Peyer's patch (tissue), 4 donors: ENCODE measurements around the gene MTMR2. TPM values are rescaled to one million over a fixed set of nuclear protein-coding genes. Genes with fewer than 3 reads are reported as not detected.

Experiments used
- DNase-seq, 3 donors: peaks; one replicate each; pipeline ENCODE4 v3.0.0-alpha.2; 2017 to 2019
- H3K27ac ChIP-seq, 4 donors: fragments of 200-600 bp; sonication (generic); one replicate each; pipeline ENCODE4 v1.5.1; 2016 to 2019
- H3K27me3 ChIP-seq, 2 donors: fragments of 200-600 bp; sonication (generic); one replicate each; pipeline ENCODE4 v1.5.1; 2019
- H3K36me3 ChIP-seq, 3 donors: fragments of 200-600 bp; sonication (generic); one replicate each; pipeline ENCODE4 v1.5.1; 2016 to 2019
- H3K4me1 ChIP-seq, 4 donors: fragments of 200-600 bp; sonication (generic); one replicate each; pipeline ENCODE4 v1.5.1; 2016 to 2019
- H3K4me3 ChIP-seq, 4 donors: fragments of 200-600 bp; sonication (generic); 1 replicate in 3 of 4; 2 replicates in 1 of 4; pipeline ENCODE4 v1.5.1; 2016 to 2019; ENCODE audit warnings: mild to moderate bottlenecking in 1 of 4
- H3K9me3 ChIP-seq, 4 donors: fragments of 200-600 bp; sonication (generic); one replicate each; pipeline ENCODE4 v1.5.1; 2016 to 2019; ENCODE audit warnings: mild to moderate bottlenecking in 1 of 4
- POLR2A ChIP-seq, 2 donors: fragments of 450-650 bp; IDR thresholded peaks; one replicate each; pipeline ENCODE4 v1.5.1; 2017; ENCODE audit warnings: antibody characterized with exemption in 2 of 2, mild to moderate bottlenecking in 2 of 2, moderate library complexity in 2 of 2
- total RNA-seq, 4 donors: library from RNA; depleted of rRNA; stranded (reverse); fragments of >200 nt; gene quantifications; one replicate each; pipeline ENCODE4 v1.1.0, GENCODE V29; 2016
- TF ChIP-seq, protein P1 (sequence below), 6 experiments: fragments of 450-650 bp in 4 of 6; fragments of 200-600 bp in 2 of 6; sonication (generic) in 1 of 6; IDR thresholded peaks; one replicate each; pipeline ENCODE4 v1.5.1; 2017 to 2019; ENCODE audit warnings: antibody characterized with exemption in 6 of 6, mild to moderate bottlenecking in 3 of 6, moderate library complexity in 1 of 6

The MTMR2 gene
- total RNA-seq, 4 donors from 2014 or later, result 7.9 to 17.3 (median 11.1) TPM

DNA sequence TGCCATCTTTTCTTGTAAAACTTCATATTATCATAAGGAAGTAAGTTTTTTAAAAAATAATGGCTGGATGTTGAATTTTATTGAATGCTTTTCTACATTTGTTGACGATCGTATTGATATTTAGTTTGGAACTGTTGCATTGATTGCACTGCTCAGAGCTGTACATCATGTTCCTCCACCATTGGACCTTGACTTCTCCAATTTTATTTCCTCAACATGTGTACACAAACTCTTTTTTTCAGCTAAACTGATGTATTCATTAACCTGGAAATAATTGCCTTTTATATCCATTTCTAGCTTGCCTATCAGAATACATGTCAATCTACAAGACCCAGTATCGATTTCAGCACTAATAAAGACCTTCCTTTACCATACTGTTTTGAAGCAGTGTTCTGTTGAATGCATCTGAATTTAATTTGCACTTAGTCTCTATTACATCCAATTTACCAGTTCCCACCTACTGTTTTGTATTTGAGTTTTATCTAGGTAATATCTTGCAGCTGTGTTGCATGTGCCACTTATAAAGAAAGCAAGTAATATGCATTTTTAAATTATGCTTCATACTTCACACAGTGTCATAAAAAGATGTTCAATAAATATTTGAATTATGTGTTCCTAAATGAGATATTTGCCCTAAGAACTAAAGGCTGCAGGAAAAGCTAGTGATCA is 128.1 kb downstream of the MTMR2 start:
- Histone ChIP-seq H3K27me3 (no peaks in the 10 kb centered on the region), H3K27ac (peak overlapping the region in 1 of 4 donors; percentile 44), H3K36me3 (peaks cover 0 to 16% (median 0%) of the 10 kb centered on the region in 3 donors), H3K4me3 (peak overlapping the region in 1 of 4 donors; percentile 17), H3K9me3 (no peaks in the 10 kb centered on the region), H3K4me1 (peaks cover 0 to 29% (median 2%) of the 10 kb centered on the region in 4 donors)
- no peak for DNase-seq
- TF ChIP-seq POLR2A (IDR thresholded peaks at IDR 0.05), result no peak
- TF ChIP-seq, protein P1, sequence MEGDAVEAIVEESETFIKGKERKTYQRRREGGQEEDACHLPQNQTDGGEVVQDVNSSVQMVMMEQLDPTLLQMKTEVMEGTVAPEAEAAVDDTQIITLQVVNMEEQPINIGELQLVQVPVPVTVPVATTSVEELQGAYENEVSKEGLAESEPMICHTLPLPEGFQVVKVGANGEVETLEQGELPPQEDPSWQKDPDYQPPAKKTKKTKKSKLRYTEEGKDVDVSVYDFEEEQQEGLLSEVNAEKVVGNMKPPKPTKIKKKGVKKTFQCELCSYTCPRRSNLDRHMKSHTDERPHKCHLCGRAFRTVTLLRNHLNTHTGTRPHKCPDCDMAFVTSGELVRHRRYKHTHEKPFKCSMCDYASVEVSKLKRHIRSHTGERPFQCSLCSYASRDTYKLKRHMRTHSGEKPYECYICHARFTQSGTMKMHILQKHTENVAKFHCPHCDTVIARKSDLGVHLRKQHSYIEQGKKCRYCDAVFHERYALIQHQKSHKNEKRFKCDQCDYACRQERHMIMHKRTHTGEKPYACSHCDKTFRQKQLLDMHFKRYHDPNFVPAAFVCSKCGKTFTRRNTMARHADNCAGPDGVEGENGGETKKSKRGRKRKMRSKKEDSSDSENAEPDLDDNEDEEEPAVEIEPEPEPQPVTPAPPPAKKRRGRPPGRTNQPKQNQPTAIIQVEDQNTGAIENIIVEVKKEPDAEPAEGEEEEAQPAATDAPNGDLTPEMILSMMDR (IDR thresholded peaks at IDR 0.05), result no peak

DNA sequence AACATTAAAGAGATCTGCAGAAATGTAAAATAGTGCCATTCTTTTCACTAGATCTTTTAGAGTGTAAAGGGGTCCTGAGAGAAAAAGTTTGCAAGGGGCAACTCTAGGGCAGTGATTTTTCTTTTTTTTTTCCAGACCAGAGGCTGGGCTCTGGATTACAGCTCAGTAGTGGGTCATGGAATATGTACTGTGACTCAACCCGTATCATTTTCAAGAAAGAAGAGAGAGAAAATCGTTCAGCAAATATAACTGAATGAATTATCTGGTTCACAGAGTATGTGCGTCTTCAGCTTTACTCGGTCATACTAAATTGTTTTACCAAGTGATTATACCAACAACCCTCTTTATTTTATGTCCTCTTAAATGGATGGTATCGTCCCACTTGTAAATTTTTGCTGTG is 129.8 kb downstream of the MTMR2 start:
- Histone ChIP-seq H3K27me3 (no peaks in the 10 kb centered on the region), H3K36me3 (peaks cover 0 to 1% (median 0%) of the 10 kb centered on the region in 3 donors), H3K9me3 (no peaks in the 10 kb centered on the region), H3K4me3 (no peak overlapping the region), H3K4me1 (peaks cover 0 to 29% (median 2%) of the 10 kb centered on the region in 4 donors), H3K27ac (no peak overlapping the region)
- DNase-seq, result no peak
- no peak for TF ChIP-seq POLR2A (IDR thresholded peaks at IDR 0.05)
- TF ChIP-seq, protein P1 (IDR thresholded peaks at IDR 0.05), result no peak

DNA sequence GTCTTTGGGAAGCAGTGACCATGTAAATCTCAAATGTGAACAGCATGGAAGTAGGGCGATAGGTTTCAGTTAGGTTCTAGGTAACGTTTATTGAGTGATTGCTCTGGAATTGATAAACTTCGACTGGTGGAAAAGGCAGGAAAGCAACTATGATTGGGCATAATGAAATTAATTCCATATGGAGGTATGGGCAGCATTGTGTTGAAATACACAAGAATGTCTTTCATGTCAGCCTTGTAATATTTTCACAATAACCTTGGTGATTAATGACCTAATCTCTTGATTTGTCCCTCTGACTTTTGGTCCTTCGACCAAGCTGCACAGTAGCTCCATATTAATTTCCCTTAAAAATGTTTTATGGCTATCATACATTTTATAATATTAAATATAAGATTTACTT is 130.8 kb downstream of the MTMR2 start:
- Histone ChIP-seq H3K4me1 (peaks cover 0 to 35% (median 5%) of the 10 kb centered on the region in 4 donors), H3K27ac (no peak overlapping the region), H3K36me3 (no peaks in the 10 kb centered on the region), H3K27me3 (no peaks in the 10 kb centered on the region), H3K4me3 (no peak overlapping the region), H3K9me3 (no peaks in the 10 kb centered on the region)
- no peak for TF ChIP-seq POLR2A (IDR thresholded peaks at IDR 0.05)
- TF ChIP-seq, protein P1 (IDR thresholded peaks at IDR 0.05), result no peak
- no peak for DNase-seq

DNA sequence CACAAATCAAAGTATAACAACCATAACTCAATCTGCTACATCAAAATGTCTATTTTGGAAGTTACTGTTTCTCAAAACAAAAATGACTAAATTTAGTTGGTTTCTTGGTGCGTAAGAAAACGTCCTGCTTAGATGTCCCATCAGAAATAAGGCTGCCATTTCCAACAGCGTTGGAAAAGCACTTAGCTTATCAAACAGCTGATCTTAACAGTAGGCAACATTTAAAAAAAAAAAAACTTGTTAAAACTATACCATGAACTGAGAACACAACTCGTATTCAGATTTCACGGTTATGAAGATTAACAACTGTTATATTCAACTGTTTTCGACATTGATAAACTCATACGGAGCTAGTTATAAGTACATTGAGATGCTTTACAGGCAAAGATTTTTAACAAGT is 131.2 kb downstream of the MTMR2 start:
- Histone ChIP-seq H3K4me3 (peak overlapping the region in 1 of 4 donors; percentile 84), H3K27ac (no peak overlapping the region), H3K36me3 (no peaks in the 10 kb centered on the region), H3K4me1 (peaks cover 0 to 36% (median 5%) of the 10 kb centered on the region in 4 donors), H3K9me3 (no peaks in the 10 kb centered on the region), H3K27me3 (no peaks in the 10 kb centered on the region)
- TF ChIP-seq, protein P1 (IDR thresholded peaks at IDR 0.05), result no peak
- no peak for TF ChIP-seq POLR2A (IDR thresholded peaks at IDR 0.05)
- no peak for DNase-seq

DNA sequence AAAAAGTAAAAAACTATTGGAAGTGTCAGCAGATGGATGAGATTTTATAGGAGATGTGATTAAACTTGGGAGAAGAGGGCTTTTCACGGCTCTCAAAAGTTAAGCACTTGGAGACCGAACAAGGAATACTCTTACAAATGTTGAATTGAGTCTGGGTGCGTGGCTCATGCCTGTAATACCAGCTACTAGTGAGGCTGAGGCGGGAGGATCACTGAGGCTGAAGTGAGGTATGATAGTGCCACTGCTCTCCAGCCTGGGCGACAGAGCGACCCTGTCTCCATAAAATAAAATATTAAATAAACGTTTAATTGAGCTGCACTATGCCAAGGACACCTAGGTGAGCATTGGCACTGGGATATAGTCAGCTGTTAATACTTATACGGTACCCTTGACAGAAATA is 131.7 kb downstream of the MTMR2 start:
- no peak for DNase-seq
- no peaks in the 10 kb centered on the region for H3K27me3 ChIP-seq
- peaks cover 0 to 2% (median 0%) of the 10 kb centered on the region in 3 donors for H3K36me3 ChIP-seq
- peaks cover 0 to 36% (median 5%) of the 10 kb centered on the region in 4 donors for H3K4me1 ChIP-seq
- H3K4me3 ChIP-seq, result peak overlapping the region in 2 of 4 donors; percentile 82 to 84
- no peaks in the 10 kb centered on the region for H3K9me3 ChIP-seq
- no peak for TF ChIP-seq POLR2A (IDR thresholded peaks at IDR 0.05)
- TF ChIP-seq, protein P1 (IDR thresholded peaks at IDR 0.05), result no peak
- H3K27ac ChIP-seq, result no peak overlapping the region
